IPS-18a (cell line): ENCODE measurements around the gene REM2.
A peak's percentile ranks its signal among the peaks of the same experiment; 100 is the strongest.

ENCODE experiments used
- H3K27ac ChIP-seq: one replicate; pipeline ENCODE4 v1.5.1; 2013; ENCODE audit warnings: low read length
- H3K27me3 ChIP-seq: one replicate; pipeline ENCODE4 v1.6.1; 2013; ENCODE audit warnings: mild to moderate bottlenecking, low read length; ENCODE audit not compliant: control insufficient read depth, insufficient read depth
- H3K36me3 ChIP-seq: one replicate; pipeline ENCODE4 v1.6.1; 2013; ENCODE audit warnings: low read depth, low read length; ENCODE audit not compliant: control insufficient read depth
- H3K4me1 ChIP-seq: one replicate; pipeline ENCODE4 v1.6.1; 2013; ENCODE audit warnings: low read depth, low read length; ENCODE audit not compliant: control insufficient read depth
- H3K4me3 ChIP-seq: one replicate; pipeline ENCODE4 v1.5.1; 2013; ENCODE audit warnings: low read length
- H3K9ac ChIP-seq: one replicate; pipeline ENCODE4 v1.6.1; 2013; ENCODE audit warnings: mild to moderate bottlenecking, low read length, moderate library complexity
- H3K9me3 ChIP-seq: one replicate; pipeline ENCODE4 v1.6.1; 2013; ENCODE audit warnings: low read depth, low read length; ENCODE audit not compliant: control insufficient read depth

REM2 gene

GRCh38 chr14:22870811-22871223, 12.2 kb upstream of the REM2 start:
- H3K4me1 ChIP-seq, result peaks cover 12% of the 10 kb centered on the region
- no peaks in the 10 kb centered on the region for H3K9me3 ChIP-seq
- H3K27ac ChIP-seq, result no peak overlapping the region
- H3K4me3 ChIP-seq, result peak overlapping the region; percentile 82
- H3K27me3 ChIP-seq, result no peaks in the 10 kb centered on the region
- no peak overlapping the region for H3K9ac ChIP-seq
- H3K36me3 ChIP-seq, result peaks cover 7% of the 10 kb centered on the region

GRCh38 chr14:22871224-22872032, 11.6 kb upstream of the REM2 start, which contains the start of gene LRP10:
Gene LRP10, plus strand, starts transcription at chr14:22871740. Its CDS starts 564 bp downstream, at chr14:22872304.
- H3K36me3 ChIP-seq, result peaks cover 7% of the 10 kb centered on the region
- H3K9me3 ChIP-seq, result no peaks in the 10 kb centered on the region
- peak within 1 kb of the TSS; percentile 76 for H3K27ac ChIP-seq
- H3K27me3 ChIP-seq, result no peaks in the 10 kb centered on the region
- H3K4me1 ChIP-seq, result peaks cover 12% of the 10 kb centered on the region
- peak within 1 kb of the TSS; percentile 59 for H3K9ac ChIP-seq
- H3K4me3 ChIP-seq, result peak within 1 kb of the TSS; percentile 82

GRCh38 chr14:22872033-22872832, 10.8 kb upstream of the REM2 start:
- peak overlapping the region; percentile 59 for H3K9ac ChIP-seq
- no peaks in the 10 kb centered on the region for H3K9me3 ChIP-seq
- H3K27ac ChIP-seq, result no peak overlapping the region
- H3K27me3 ChIP-seq, result no peaks in the 10 kb centered on the region
- peaks cover 7% of the 10 kb centered on the region for H3K36me3 ChIP-seq
- peak overlapping the region; percentile 82 for H3K4me3 ChIP-seq
- peaks cover 12% of the 10 kb centered on the region for H3K4me1 ChIP-seq

- Histone ChIP-seq H3K4me1 (peaks cover 12% of the 10 kb centered on the region), H3K4me3 (peak overlapping the region; percentile 82), H3K9me3 (no peaks in the 10 kb centered on the region), H3K36me3 (peaks cover 7% of the 10 kb centered on the region), H3K27ac (no peak overlapping the region), H3K9ac (peak overlapping the region; percentile 59), H3K27me3 (no peaks in the 10 kb centered on the region)
Measured at GRCh38 chr14:22872833-22873520, 10.0 kb upstream of the REM2 start.

- Histone ChIP-seq H3K27me3 (no peaks in the 10 kb centered on the region), H3K27ac (no peak overlapping the region), H3K9me3 (no peaks in the 10 kb centered on the region), H3K4me1 (peaks cover 12% of the 10 kb centered on the region), H3K4me3 (no peak overlapping the region), H3K36me3 (peaks cover 7% of the 10 kb centered on the region), H3K9ac (no peak overlapping the region)
Measured at GRCh38 chr14:22875003-22875747, 7.8 kb upstream of the REM2 start.

GRCh38 chr14:22875748-22876319, 7.2 kb upstream of the REM2 start:
- H3K27ac ChIP-seq, result no peak overlapping the region
- H3K9me3 ChIP-seq, result no peaks in the 10 kb centered on the region
- peaks cover 5% of the 10 kb centered on the region for H3K4me1 ChIP-seq
- no peak overlapping the region for H3K4me3 ChIP-seq
- no peak overlapping the region for H3K9ac ChIP-seq
- no peaks in the 10 kb centered on the region for H3K27me3 ChIP-seq
- H3K36me3 ChIP-seq, result peaks cover 7% of the 10 kb centered on the region

GRCh38 chr14:22877000-22877501, 6.0 kb upstream of the REM2 start:
- no peaks in the 10 kb centered on the region for H3K27me3 ChIP-seq
- no peak overlapping the region for H3K4me3 ChIP-seq
- H3K9me3 ChIP-seq, result no peaks in the 10 kb centered on the region
- no peak overlapping the region for H3K9ac ChIP-seq
- H3K4me1 ChIP-seq, result no peaks in the 10 kb centered on the region
- no peak overlapping the region for H3K27ac ChIP-seq
- peaks cover 7% of the 10 kb centered on the region for H3K36me3 ChIP-seq

GRCh38 chr14:22878271-22879246, 4.5 kb upstream of the REM2 start:
- no peaks in the 10 kb centered on the region for H3K27me3 ChIP-seq
- no peak overlapping the region for H3K27ac ChIP-seq
- peaks cover 8% of the 10 kb centered on the region for H3K4me1 ChIP-seq
- peaks cover 7% of the 10 kb centered on the region for H3K36me3 ChIP-seq
- no peak overlapping the region for H3K9ac ChIP-seq
- H3K9me3 ChIP-seq, result no peaks in the 10 kb centered on the region
- no peak overlapping the region for H3K4me3 ChIP-seq

- Histone ChIP-seq H3K4me1 (peaks cover 15% of the 10 kb centered on the region), H3K36me3 (no peaks in the 10 kb centered on the region), H3K9me3 (no peaks in the 10 kb centered on the region), H3K27ac (no peak overlapping the region), H3K9ac (no peak overlapping the region), H3K27me3 (peaks cover 24% of the 10 kb centered on the region), H3K4me3 (no peak overlapping the region)
Measured at GRCh38 chr14:22882064-22882463, 958 bp upstream of the REM2 start.
